Peyer's patch (tissue), 4 donors: Measurements from ENCODE around the gene EVL. TPM values are rescaled to one million over a fixed set of nuclear protein-coding genes. Genes with fewer than 3 reads are reported as not detected.

Source experiments
- DNase-seq, 3 donors: peaks; one replicate each; pipeline ENCODE4 v3.0.0-alpha.2; 2017 to 2019
- H3K27ac ChIP-seq, 4 donors: fragments of 200-600 bp; sonication (generic); one replicate each; pipeline ENCODE4 v1.5.1; 2016 to 2019
- H3K27me3 ChIP-seq, 2 donors: fragments of 200-600 bp; sonication (generic); one replicate each; pipeline ENCODE4 v1.5.1; 2019
- H3K36me3 ChIP-seq, 3 donors: fragments of 200-600 bp; sonication (generic); one replicate each; pipeline ENCODE4 v1.5.1; 2016 to 2019
- H3K4me1 ChIP-seq, 4 donors: fragments of 200-600 bp; sonication (generic); one replicate each; pipeline ENCODE4 v1.5.1; 2016 to 2019
- H3K4me3 ChIP-seq, 4 donors: fragments of 200-600 bp; sonication (generic); 1 replicate in 3 of 4; 2 replicates in 1 of 4; pipeline ENCODE4 v1.5.1; 2016 to 2019; ENCODE audit warnings: mild to moderate bottlenecking in 1 of 4
- H3K9me3 ChIP-seq, 4 donors: fragments of 200-600 bp; sonication (generic); one replicate each; pipeline ENCODE4 v1.5.1; 2016 to 2019; ENCODE audit warnings: mild to moderate bottlenecking in 1 of 4
- POLR2A ChIP-seq, 2 donors: fragments of 450-650 bp; IDR thresholded peaks; one replicate each; pipeline ENCODE4 v1.5.1; 2017; ENCODE audit warnings: antibody characterized with exemption in 2 of 2, mild to moderate bottlenecking in 2 of 2, moderate library complexity in 2 of 2
- total RNA-seq, 4 donors: library from RNA; depleted of rRNA; stranded (reverse); fragments of >200 nt; gene quantifications; one replicate each; pipeline ENCODE4 v1.1.0, GENCODE V29; 2016
- TF ChIP-seq, protein P1 (sequence below), 6 experiments: fragments of 450-650 bp in 4 of 6; fragments of 200-600 bp in 2 of 6; sonication (generic) in 1 of 6; IDR thresholded peaks; one replicate each; pipeline ENCODE4 v1.5.1; 2017 to 2019; ENCODE audit warnings: antibody characterized with exemption in 6 of 6, mild to moderate bottlenecking in 3 of 6, moderate library complexity in 1 of 6

Gene EVL
- total RNA-seq, 4 donors from 2014 or later, result 44.9 to 409 (median 110) TPM

DNA sequence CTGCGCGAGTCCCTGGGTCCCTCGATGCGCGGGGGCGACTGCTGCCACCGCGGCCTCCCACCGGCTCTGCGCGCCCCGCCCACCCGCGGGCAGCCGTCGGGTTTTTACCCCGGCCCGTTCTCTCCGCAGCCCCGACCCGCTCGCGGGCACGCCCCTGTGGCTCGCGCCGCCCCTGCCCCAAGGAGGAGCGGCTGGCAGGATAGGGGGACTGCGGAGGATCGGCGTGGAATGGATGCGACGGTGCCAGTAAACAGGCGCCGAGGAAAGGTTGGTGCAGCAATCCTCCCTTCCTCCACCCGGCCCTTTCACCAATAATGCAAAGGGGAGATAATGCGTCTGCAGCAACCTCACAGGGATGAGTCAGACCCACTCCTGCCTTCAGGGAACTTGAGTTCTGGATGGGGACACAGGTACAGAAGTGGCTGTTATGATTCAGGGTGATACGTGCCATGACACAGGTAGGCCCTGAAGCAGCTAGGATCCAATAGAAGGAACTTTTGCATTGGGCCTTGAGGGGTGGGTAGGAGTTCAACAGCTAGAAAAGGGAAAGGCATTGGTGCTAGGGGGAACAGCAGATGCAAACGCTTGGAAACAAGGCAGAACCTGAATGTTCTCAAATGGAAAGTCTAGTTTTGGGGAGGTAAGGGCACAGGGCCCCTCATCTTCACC is 94.8 kb downstream of the EVL start:
- DNase-seq, result no peak
- Histone ChIP-seq H3K9me3 (peaks cover 0 to 3% (median under 1%) of the 10 kb centered on the region in 4 donors), H3K27ac (peak overlapping the region; percentile 82 to 91 (median 86))

DNA sequence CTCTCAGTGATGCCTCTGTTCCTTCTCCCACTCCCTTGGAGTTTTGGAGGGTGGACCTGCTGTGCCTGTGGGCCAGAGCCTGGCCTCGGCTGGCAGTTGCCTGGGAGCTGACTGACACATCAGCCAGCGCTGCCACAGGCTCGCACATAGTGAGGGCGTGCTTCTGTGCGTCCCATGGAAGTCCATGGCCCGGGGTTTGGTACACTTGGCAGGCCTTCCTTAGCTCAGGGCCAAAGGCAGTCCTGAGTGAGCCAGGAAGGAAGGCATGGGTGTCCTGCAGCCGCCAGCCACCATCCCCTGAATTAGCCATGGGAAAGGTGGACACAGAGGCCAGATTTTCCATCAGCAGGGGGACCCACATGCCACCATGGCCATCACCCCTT is 95.3 kb downstream of the EVL start:
- TF ChIP-seq, protein P1, sequence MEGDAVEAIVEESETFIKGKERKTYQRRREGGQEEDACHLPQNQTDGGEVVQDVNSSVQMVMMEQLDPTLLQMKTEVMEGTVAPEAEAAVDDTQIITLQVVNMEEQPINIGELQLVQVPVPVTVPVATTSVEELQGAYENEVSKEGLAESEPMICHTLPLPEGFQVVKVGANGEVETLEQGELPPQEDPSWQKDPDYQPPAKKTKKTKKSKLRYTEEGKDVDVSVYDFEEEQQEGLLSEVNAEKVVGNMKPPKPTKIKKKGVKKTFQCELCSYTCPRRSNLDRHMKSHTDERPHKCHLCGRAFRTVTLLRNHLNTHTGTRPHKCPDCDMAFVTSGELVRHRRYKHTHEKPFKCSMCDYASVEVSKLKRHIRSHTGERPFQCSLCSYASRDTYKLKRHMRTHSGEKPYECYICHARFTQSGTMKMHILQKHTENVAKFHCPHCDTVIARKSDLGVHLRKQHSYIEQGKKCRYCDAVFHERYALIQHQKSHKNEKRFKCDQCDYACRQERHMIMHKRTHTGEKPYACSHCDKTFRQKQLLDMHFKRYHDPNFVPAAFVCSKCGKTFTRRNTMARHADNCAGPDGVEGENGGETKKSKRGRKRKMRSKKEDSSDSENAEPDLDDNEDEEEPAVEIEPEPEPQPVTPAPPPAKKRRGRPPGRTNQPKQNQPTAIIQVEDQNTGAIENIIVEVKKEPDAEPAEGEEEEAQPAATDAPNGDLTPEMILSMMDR (IDR thresholded peaks at IDR 0.05), result no peak
- no peak for TF ChIP-seq POLR2A (IDR thresholded peaks at IDR 0.05)
- Histone ChIP-seq H3K27ac (no peak overlapping the region), H3K9me3 (no peaks in the 10 kb centered on the region), H3K4me1 (peaks cover 0 to 42% (median 9%) of the 10 kb centered on the region in 4 donors), H3K4me3 (no peak overlapping the region), H3K36me3 (no peaks in the 10 kb centered on the region), H3K27me3 (no peaks in the 10 kb centered on the region)
- no peak for DNase-seq

More for the DNA sequence above, 94.8 kb downstream of the EVL start:
- Histone ChIP-seq H3K27me3 (no peaks in the 10 kb centered on the region), H3K4me3 (peak overlapping the region; percentile 57 to 77 (median 74)), H3K4me1 (peaks cover 0 to 43% (median 9%) of the 10 kb centered on the region in 4 donors), H3K36me3 (no peaks in the 10 kb centered on the region)
- no peak for TF ChIP-seq POLR2A (IDR thresholded peaks at IDR 0.05)
- TF ChIP-seq, protein P1 (IDR thresholded peaks at IDR 0.05), result no peak

DNA sequence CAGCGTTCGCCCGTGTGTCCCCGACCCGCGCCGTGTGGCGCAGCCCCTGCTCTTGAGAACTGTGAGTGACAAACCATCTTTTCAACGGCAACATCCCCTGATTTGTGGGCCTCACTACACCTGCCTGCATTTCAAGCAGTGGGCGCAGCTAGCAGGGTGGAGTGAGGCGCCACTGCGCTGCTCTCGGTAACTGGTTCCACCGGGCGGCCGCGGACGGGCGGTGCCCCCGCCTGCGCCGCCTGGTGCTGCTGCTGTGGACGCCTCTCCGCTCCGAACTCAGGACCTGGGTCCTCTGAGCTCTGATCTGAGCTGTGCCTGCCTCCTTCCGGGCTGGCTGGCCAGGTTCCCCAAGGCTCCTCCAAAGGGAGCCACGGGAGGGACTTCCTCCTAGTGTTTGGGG is 100.2 kb downstream of the EVL start:
- TF ChIP-seq POLR2A (IDR thresholded peaks at IDR 0.05), result no peak
- TF ChIP-seq, protein P1 (IDR thresholded peaks at IDR 0.05), result peak in 4 of 6 experiments; percentile 13 to 48 (median 40)
- no peak overlapping the region for H3K27ac ChIP-seq
- peak in 2 of 3 donors; percentile 67 to 74 for DNase-seq
- H3K36me3 ChIP-seq, result no peaks in the 10 kb centered on the region
- peak overlapping the region in 1 of 4 donors; percentile 6 for H3K4me3 ChIP-seq
- peaks cover 0 to 15% (median 1%) of the 10 kb centered on the region in 4 donors for H3K4me1 ChIP-seq
- H3K27me3 ChIP-seq, result no peaks in the 10 kb centered on the region
- no peaks in the 10 kb centered on the region for H3K9me3 ChIP-seq

DNA sequence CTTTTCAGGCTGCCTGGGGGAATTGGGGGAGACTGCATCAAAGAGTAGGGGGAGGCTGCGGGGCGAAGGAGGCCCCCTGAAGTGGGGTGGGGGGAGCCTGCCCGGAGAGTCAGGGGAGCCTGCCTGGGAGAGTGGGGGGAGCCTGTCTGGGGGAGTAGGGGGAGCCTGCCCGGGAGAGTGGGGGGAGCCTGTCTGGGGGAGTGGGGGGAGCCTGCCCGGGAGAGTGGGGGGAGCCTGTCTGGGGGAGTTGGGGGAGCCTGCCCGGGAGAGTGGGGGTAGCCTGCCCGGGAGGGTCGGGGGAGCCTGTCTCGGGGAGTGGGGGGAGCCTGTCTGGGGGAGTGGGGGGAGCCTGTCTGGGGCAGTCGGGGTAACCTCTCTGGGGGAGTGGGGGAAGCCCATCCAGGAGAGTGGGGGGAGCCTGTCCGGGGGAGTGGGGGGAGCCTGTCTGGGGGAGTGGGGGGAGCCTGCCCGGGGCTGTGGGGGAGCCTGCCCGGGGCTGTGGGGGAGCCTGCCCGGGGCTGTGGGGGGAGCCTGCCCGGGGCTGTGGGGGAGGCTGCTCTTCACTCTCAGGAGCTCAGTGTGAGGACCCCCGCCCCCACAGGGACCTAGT is 100.7 kb downstream of the EVL start:
- Histone ChIP-seq H3K4me1 (peaks cover 0 to 15% (median 1%) of the 10 kb centered on the region in 4 donors), H3K27ac (peak overlapping the region in 2 of 4 donors; percentile 67 to 72), H3K4me3 (peak overlapping the region; percentile 34 to 47 (median 43)), H3K27me3 (no peaks in the 10 kb centered on the region), H3K36me3 (no peaks in the 10 kb centered on the region), H3K9me3 (no peaks in the 10 kb centered on the region)
- TF ChIP-seq POLR2A (IDR thresholded peaks at IDR 0.05), result no peak
- TF ChIP-seq, protein P1 (IDR thresholded peaks at IDR 0.05), result no peak
- peak in 1 of 3 donors; percentile 43 for DNase-seq

DNA sequence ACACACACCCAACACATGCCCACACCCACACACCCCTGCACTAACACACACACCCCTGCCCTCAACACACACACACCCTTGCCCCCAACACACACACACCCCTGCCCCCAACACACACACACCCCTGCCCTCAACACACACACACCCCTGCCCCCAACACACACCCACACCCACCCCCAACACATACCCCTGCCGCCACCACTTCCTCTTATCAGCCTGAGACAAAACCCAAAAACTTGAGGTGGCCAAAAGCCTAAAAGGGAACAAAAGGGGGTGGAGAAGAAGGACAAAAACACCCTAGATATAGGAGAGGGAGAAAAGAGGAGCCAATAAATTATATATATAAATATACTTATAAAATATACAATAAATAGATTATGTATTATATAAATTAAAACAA is 103.3 kb downstream of the EVL start:
- no peak overlapping the region for H3K4me3 ChIP-seq
- H3K9me3 ChIP-seq, result no peaks in the 10 kb centered on the region
- H3K27me3 ChIP-seq, result no peaks in the 10 kb centered on the region
- TF ChIP-seq, protein P1 (IDR thresholded peaks at IDR 0.05), result no peak
- no peak for TF ChIP-seq POLR2A (IDR thresholded peaks at IDR 0.05)
- DNase-seq, result no peak
- no peaks in the 10 kb centered on the region for H3K36me3 ChIP-seq
- H3K27ac ChIP-seq, result no peak overlapping the region
- peaks cover 0 to 15% (median 1%) of the 10 kb centered on the region in 4 donors for H3K4me1 ChIP-seq
